Endothelial cell (in vitro differentiated cells): ENCODE data around the gene DOCK4. TPM values are rescaled to one million over a fixed set of nuclear protein-coding genes. Genes with fewer than 3 reads are reported as not detected.

Experiments used
- DNase-seq: peaks from one replicate; pipeline ENCODE4 v3.0.0; 2021; ENCODE audit warnings: low spot score
- H3K27ac Mint-ChIP-seq: one replicate; pipeline ENCODE4 v1.8.0; 2021; ENCODE audit warnings: mixed read lengths, inconsistent platforms; ENCODE audit not compliant: unreplicated experiment
- H3K27me3 Mint-ChIP-seq: one replicate; pipeline ENCODE4 v1.8.0; 2021; ENCODE audit warnings: mild to moderate bottlenecking, moderate library complexity, mixed read lengths, inconsistent platforms; ENCODE audit not compliant: unreplicated experiment
- H3K36me3 Mint-ChIP-seq: one replicate; pipeline ENCODE4 v1.8.0; 2021; ENCODE audit warnings: mild to moderate bottlenecking, low read depth, mixed read lengths, inconsistent platforms; ENCODE audit not compliant: unreplicated experiment
- H3K4me1 Mint-ChIP-seq: one replicate; pipeline ENCODE4 v1.8.0; 2021; ENCODE audit warnings: mild to moderate bottlenecking, mixed read lengths, inconsistent platforms; ENCODE audit not compliant: unreplicated experiment
- H3K4me3 Mint-ChIP-seq: one replicate; pipeline ENCODE4 v1.8.0; 2021; ENCODE audit warnings: mild to moderate bottlenecking, mixed read lengths, inconsistent platforms; ENCODE audit not compliant: unreplicated experiment
- H3K9me3 Mint-ChIP-seq: one replicate; pipeline ENCODE4 v1.8.0; 2021; ENCODE audit warnings: mixed read lengths, inconsistent platforms; ENCODE audit not compliant: unreplicated experiment
- total RNA-seq: library from RNA; stranded (reverse); fragmentation: NEBNext Ultra II Directional; extraction: Animal tissue kit (Norgen Biotek cat#: 25700); gene quantifications from one replicate; pipeline ENCODE4 v1.2.1, GENCODE V29; 2021; ENCODE audit not compliant: unreplicated experiment
- TF ChIP-seq, protein P1 (sequence below): fragments of 200-600 bp; sonication (generic); IDR thresholded peaks from one replicate; pipeline ENCODE4 v1.5.0; 2021; ENCODE audit warnings: antibody characterized with exemption; ENCODE audit not compliant: unreplicated experiment

DOCK4 gene
- total RNA-seq, 1 donor from 2014 or later = 99.2 TPM

DNA sequence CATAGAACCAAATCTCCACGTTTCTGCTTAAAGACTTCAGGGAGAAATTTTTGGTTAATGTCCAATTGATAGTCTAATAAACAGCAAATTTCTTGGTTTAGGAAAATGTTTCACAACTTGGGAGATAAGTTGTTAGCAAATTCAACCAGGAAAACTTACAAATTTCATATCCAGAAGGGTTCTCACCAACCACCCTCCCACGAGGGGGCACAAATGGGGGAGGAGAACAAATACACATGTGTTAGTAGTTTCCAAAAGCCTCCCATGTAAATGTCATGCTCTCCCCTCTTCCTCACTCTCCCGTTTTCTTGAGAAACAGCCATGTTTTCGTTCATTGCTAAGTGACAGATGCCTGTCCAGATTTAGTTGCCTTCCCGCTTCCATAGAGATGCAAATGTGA, 10.5 kb downstream of the DOCK4 start:
- Mint-ChIP-seq H3K27ac (peak overlapping the region; percentile 34), H3K4me1 (peaks cover 63% of the 10 kb centered on the region), H3K27me3 (peaks cover 3% of the 10 kb centered on the region), H3K9me3 (no peaks in the 10 kb centered on the region), H3K4me3 (no peak overlapping the region), H3K36me3 (peaks cover 7% of the 10 kb centered on the region)
- TF ChIP-seq, protein P1, sequence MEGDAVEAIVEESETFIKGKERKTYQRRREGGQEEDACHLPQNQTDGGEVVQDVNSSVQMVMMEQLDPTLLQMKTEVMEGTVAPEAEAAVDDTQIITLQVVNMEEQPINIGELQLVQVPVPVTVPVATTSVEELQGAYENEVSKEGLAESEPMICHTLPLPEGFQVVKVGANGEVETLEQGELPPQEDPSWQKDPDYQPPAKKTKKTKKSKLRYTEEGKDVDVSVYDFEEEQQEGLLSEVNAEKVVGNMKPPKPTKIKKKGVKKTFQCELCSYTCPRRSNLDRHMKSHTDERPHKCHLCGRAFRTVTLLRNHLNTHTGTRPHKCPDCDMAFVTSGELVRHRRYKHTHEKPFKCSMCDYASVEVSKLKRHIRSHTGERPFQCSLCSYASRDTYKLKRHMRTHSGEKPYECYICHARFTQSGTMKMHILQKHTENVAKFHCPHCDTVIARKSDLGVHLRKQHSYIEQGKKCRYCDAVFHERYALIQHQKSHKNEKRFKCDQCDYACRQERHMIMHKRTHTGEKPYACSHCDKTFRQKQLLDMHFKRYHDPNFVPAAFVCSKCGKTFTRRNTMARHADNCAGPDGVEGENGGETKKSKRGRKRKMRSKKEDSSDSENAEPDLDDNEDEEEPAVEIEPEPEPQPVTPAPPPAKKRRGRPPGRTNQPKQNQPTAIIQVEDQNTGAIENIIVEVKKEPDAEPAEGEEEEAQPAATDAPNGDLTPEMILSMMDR = no peak
- DNase-seq = no peak

- H3K27me3 Mint-ChIP-seq = peaks cover 3% of the 10 kb centered on the region
- no peak for DNase-seq
- peaks cover 67% of the 10 kb centered on the region for H3K4me1 Mint-ChIP-seq
- TF ChIP-seq, protein P1 = no peak
- no peaks in the 10 kb centered on the region for H3K9me3 Mint-ChIP-seq
- peak overlapping the region; percentile 66 for H3K27ac Mint-ChIP-seq
- H3K36me3 Mint-ChIP-seq = peaks cover 7% of the 10 kb centered on the region
- no peak overlapping the region for H3K4me3 Mint-ChIP-seq
These were observed 12.2 kb downstream of the DOCK4 start for GRCh38 chr7:112193915-112194502.

DNA sequence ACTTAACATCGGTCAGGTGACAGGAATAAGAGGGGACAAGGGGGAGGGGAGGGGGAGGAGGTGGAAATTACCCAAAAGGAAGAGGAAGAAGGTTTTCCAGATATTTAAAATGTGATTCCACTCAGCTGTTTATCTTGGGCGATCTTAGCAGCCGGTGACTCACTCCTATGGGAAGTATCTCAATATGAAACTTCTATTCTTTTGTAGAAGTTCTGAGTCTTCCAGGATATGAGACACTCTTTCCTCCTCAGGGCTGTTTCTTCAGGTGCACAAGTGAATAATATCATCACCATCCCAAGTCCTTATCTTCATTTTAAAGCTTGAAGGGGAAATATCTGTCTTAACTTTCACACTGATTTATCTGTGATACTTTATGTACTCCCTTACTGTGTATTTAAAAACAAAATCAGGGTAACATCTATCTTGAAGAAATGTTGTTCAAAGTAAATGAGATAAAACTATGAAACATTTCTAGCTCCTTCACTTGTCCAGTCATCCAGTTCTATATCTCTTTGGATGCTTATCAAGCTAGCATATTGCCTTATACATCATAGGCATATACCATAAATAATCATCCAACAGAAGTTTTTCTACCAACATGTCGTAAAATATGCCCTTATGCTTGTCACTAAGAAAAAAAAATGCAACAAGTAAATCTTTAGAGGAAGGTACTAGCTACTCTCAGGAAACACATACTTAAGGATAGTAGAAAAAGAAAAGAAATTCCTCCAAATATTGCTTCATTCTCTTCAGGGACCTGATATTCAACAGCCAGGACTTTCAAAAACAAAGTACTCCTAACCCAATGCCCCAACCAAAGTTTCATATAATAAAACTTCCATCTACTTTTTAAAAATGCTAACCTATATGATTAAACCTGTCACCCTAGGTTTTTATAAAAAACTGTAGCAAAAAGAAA, 13.7 kb downstream of the DOCK4 start:
- peaks cover 3% of the 10 kb centered on the region for H3K27me3 Mint-ChIP-seq
- no peak overlapping the region for H3K4me3 Mint-ChIP-seq
- H3K36me3 Mint-ChIP-seq = peaks cover 7% of the 10 kb centered on the region
- no peaks in the 10 kb centered on the region for H3K9me3 Mint-ChIP-seq
- peak overlapping the region; percentile 83 for H3K27ac Mint-ChIP-seq
- H3K4me1 Mint-ChIP-seq = peaks cover 59% of the 10 kb centered on the region
- no peak for DNase-seq
- TF ChIP-seq, protein P1 = no peak

DNA sequence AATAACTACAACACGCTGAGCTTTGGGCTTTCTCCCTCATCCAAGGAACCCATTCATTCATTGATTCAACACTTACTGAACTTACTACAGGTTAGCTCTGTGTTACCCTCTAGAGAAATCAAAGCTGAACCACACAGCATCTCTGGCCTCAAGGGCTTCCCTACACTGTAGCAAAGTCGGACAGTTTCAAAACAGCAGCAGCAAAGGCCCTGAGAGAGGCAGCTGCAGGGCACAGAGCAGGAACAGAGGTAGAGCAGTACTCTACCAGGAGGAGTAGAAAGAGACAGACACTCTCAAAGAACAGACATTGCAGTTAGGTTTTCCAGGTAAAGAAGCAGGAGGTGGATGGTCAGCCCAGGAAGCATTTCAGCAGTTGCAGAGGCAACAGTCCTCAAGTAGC, 16.1 kb downstream of the DOCK4 start:
- H3K27ac Mint-ChIP-seq = no peak overlapping the region
- H3K27me3 Mint-ChIP-seq = peaks cover 3% of the 10 kb centered on the region

More for the DNA sequence above, 16.1 kb downstream of the DOCK4 start:
- H3K4me3 Mint-ChIP-seq = no peak overlapping the region
- peaks cover 7% of the 10 kb centered on the region for H3K36me3 Mint-ChIP-seq
- TF ChIP-seq, protein P1 = no peak
- peaks cover 68% of the 10 kb centered on the region for H3K4me1 Mint-ChIP-seq
- no peaks in the 10 kb centered on the region for H3K9me3 Mint-ChIP-seq
- DNase-seq = no peak
